Chondrocyte (in vitro differentiated cells): ENCODE measurements around the gene PRELID3B. TPM values are rescaled to one million over a fixed set of nuclear protein-coding genes. Genes with fewer than 3 reads are reported as not detected.

Source experiments
- DNase-seq: peaks from one replicate; pipeline ENCODE4 v3.0.0; 2021; ENCODE audit warnings: mixed read lengths, low spot score
- H3K27ac Mint-ChIP-seq: one replicate; pipeline ENCODE4 v1.8.0; 2021; ENCODE audit warnings: mild to moderate bottlenecking, moderate library complexity, mixed read lengths; ENCODE audit not compliant: unreplicated experiment
- H3K27me3 Mint-ChIP-seq: 2 replicates; pipeline ENCODE4 v1.8.0; 2021; ENCODE audit warnings: low read depth, mixed read lengths
- H3K36me3 Mint-ChIP-seq: 2 replicates; pipeline ENCODE4 v1.8.0; 2021; ENCODE audit warnings: low read depth, mixed read lengths
- H3K4me1 Mint-ChIP-seq: 2 replicates; pipeline ENCODE4 v1.8.0; 2021; ENCODE audit warnings: low read depth, mild to moderate bottlenecking, mixed read lengths
- H3K4me3 Mint-ChIP-seq: one replicate; pipeline ENCODE4 v1.8.0; 2021; ENCODE audit warnings: mild to moderate bottlenecking, moderate library complexity, mixed read lengths; ENCODE audit not compliant: unreplicated experiment
- H3K9me3 Mint-ChIP-seq: 2 replicates; pipeline ENCODE4 v1.8.0; 2021; ENCODE audit warnings: low read depth, mixed read lengths
- total RNA-seq: library from RNA; stranded (reverse); gene quantifications from 3 replicates; pipeline ENCODE4 v1.2.1, GENCODE V29; 2021
- TF ChIP-seq, protein P1 (sequence below): fragments of 200-600 bp; sonication (generic); IDR thresholded peaks from 2 replicates; pipeline ENCODE4 v1.5.0; 2021; ENCODE audit warnings: antibody characterized with exemption, mild to moderate bottlenecking, moderate library complexity

Gene PRELID3B
- total RNA-seq, 1 donor from 2014 or later, result 41.1 TPM

DNA sequence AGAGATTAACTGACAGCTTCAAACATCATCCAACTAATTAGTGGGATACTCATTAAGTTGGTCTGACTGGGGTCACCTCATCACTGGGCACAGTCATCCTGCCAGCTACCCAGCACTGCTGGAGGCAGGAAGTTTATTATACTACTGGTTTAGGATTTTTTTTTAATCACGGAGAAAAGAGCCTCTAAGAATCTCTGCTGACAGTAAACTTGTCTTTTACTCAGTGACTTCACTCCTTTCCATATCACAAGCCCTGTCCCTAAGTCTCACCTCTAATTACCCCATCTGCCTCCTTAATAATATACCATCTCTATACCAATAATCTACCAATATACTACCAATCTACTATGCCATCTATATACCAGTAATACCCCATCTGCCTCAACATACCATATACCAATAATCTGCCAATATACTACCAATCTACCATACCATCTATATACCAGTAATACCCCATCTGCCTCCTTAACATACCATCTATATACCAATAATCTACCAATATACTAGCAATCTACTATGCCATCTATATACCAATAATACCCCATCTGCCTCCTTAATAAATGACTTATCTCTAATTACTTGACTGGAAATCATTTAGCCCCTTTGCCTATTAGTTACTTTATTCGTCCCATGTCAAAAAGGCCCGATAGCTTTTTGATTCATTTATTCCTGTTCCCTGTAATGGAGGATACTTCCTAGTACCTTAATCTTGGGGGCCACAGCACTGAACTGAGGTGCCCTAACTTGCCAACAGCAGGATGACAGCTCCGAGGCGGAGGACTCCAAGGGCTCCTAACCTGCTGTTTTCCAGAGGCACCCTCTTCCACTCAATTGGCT, 15.5 kb downstream of the PRELID3B start:
- peak overlapping the region; percentile 72 for H3K27ac Mint-ChIP-seq
- TF ChIP-seq, protein P1, sequence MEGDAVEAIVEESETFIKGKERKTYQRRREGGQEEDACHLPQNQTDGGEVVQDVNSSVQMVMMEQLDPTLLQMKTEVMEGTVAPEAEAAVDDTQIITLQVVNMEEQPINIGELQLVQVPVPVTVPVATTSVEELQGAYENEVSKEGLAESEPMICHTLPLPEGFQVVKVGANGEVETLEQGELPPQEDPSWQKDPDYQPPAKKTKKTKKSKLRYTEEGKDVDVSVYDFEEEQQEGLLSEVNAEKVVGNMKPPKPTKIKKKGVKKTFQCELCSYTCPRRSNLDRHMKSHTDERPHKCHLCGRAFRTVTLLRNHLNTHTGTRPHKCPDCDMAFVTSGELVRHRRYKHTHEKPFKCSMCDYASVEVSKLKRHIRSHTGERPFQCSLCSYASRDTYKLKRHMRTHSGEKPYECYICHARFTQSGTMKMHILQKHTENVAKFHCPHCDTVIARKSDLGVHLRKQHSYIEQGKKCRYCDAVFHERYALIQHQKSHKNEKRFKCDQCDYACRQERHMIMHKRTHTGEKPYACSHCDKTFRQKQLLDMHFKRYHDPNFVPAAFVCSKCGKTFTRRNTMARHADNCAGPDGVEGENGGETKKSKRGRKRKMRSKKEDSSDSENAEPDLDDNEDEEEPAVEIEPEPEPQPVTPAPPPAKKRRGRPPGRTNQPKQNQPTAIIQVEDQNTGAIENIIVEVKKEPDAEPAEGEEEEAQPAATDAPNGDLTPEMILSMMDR, result no peak
- H3K36me3 Mint-ChIP-seq, result peaks cover 28% of the 10 kb centered on the region
- DNase-seq, result no peak
- no peaks in the 10 kb centered on the region for H3K9me3 Mint-ChIP-seq
- no peaks in the 10 kb centered on the region for H3K27me3 Mint-ChIP-seq
- peaks cover 61% of the 10 kb centered on the region for H3K4me1 Mint-ChIP-seq
- no peak overlapping the region for H3K4me3 Mint-ChIP-seq

DNA sequence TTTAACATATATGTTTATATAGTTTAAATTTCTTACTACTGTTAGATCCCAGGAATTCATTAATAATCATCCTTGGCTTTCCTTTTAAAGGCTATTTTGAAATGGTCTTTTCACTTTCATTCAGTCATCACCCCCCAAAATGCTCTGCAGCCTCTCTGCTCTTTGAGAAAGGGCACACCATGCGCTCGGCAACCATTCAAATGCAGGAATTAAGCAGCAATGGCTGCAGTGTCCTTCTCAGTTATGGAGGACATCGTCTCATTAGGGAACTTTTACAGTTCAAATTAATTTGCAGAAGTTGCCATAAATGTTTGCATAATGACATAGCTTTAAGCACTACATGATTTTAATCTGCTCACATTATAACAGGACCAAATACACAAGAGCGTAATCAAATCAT, 17.1 kb downstream of the PRELID3B start:
- Mint-ChIP-seq H3K36me3 (peaks cover 28% of the 10 kb centered on the region), H3K9me3 (no peaks in the 10 kb centered on the region), H3K4me3 (no peak overlapping the region), H3K4me1 (peaks cover 59% of the 10 kb centered on the region), H3K27me3 (no peaks in the 10 kb centered on the region), H3K27ac (no peak overlapping the region)
- TF ChIP-seq, protein P1, result no peak
- no peak for DNase-seq

DNA sequence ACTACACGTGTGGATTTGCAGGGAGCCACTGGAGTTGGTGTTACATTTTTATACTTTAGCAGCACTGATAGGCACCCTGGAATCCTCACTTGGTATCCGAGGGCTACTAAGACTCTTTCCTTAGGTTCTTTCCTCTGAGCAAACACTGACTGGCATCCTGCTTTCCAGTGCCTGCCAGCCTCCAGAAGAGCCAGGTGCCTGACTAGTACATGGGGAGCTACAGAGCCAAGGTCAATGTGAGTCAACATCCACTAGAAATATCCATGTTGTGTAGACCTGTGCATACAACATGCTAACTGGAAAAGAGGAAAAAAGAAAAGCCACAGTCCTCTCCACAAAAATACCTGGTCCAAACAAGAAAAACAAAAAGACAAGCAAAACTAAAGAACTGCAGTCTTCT, 17.5 kb downstream of the PRELID3B start:
- no peaks in the 10 kb centered on the region for H3K27me3 Mint-ChIP-seq
- no peak for DNase-seq
- TF ChIP-seq, protein P1, result no peak
- no peak overlapping the region for H3K27ac Mint-ChIP-seq
- H3K4me1 Mint-ChIP-seq, result peaks cover 55% of the 10 kb centered on the region
- no peak overlapping the region for H3K4me3 Mint-ChIP-seq
- H3K9me3 Mint-ChIP-seq, result no peaks in the 10 kb centered on the region
- H3K36me3 Mint-ChIP-seq, result peaks cover 27% of the 10 kb centered on the region

DNA sequence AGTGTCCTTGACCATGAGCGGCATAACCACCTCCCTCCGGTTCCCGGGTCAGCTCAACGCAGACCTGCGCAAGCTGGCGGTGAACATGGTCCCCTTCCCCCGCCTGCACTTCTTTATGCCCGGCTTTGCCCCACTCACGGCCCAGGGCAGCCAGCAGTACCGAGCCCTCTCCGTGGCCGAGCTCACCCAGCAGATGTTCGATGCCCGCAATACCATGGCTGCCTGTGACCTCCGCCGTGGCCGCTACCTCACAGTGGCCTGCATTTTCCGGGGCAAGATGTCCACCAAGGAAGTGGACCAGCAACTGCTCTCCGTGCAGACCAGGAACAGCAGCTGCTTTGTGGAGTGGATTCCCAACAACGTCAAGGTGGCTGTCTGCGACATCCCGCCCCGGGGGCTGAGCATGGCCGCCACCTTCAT, 18.5 kb downstream of the PRELID3B start:
- no peaks in the 10 kb centered on the region for H3K27me3 Mint-ChIP-seq
- TF ChIP-seq, protein P1, result no peak
- H3K27ac Mint-ChIP-seq, result no peak overlapping the region
- H3K4me1 Mint-ChIP-seq, result peaks cover 45% of the 10 kb centered on the region
- no peak for DNase-seq
- H3K9me3 Mint-ChIP-seq, result no peaks in the 10 kb centered on the region
- peaks cover 22% of the 10 kb centered on the region for H3K36me3 Mint-ChIP-seq
- H3K4me3 Mint-ChIP-seq, result no peak overlapping the region

DNA sequence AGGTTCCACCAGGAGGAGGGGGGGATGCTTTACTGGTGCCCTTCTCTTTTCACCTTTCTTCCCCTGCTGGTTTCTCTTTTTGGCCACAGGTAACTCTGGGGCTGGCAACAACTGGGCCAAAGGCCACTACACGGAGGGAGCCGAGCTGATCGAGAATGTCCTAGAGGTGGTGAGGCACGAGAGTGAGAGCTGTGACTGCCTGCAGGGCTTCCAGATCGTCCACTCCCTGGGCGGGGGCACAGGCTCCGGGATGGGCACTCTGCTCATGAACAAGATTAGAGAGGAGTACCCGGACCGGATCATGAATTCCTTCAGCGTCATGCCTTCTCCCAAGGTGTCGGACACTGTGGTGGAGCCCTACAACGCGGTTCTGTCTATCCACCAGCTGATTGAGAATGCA, 19.0 kb downstream of the PRELID3B start:
- no peak overlapping the region for H3K4me3 Mint-ChIP-seq
- H3K27me3 Mint-ChIP-seq, result no peaks in the 10 kb centered on the region
- peaks cover 40% of the 10 kb centered on the region for H3K4me1 Mint-ChIP-seq
- H3K9me3 Mint-ChIP-seq, result no peaks in the 10 kb centered on the region
- TF ChIP-seq, protein P1, result no peak
- DNase-seq, result no peak
- peak overlapping the region; percentile 12 for H3K27ac Mint-ChIP-seq
- peaks cover 22% of the 10 kb centered on the region for H3K36me3 Mint-ChIP-seq
